NCI-H2171 treated with DMSO at 0.1 percent for 48 hours (cell line): Measurements from ENCODE around the gene HRG.
"Not testable (repeated sequence)": the region's sequence is repeated elsewhere in the genome, so short reads cannot be mapped to it uniquely, and the experiment has no call there.

Experiments
- DNase-seq: peaks from one replicate; lab custom pipeline; 2025; lab: John Stamatoyannopoulos, UW

Gene HRG

GRCh38 chr3:186682812-186683211 is 17.0 kb downstream of the HRG start:
- DNase-seq = no peak

- no peak for DNase-seq
These were observed 18.2 kb downstream of the HRG start for GRCh38 chr3:186683979-186684378.

- DNase-seq = not testable (repeated sequence)
These were observed 20.7 kb downstream of the HRG start for GRCh38 chr3:186686475-186686874.

GRCh38 chr3:186687120-186687651 is 21.4 kb downstream of the HRG start:
- no peak for DNase-seq

DNA sequence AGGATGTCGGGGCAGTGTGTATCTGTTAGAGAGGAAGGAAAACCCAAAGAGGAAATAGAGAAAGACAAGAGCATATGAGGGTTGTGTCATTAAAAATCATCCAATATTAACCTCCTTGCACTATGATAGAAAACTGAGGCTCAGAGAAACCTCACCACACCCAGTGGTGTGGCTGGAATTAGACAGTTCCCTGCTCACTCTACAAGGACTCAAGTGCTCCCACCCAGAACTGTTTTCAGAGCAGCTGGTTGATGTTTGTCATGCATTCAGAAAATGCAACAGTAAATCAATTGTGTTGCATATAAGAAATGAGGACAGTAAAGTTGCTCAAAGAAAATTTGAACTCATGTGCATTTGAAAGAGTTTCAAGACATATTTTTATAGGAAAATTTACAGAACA is 24.5 kb downstream of the HRG start:
- DNase-seq = not testable (repeated sequence)

GRCh38 chr3:186691676-186692075 is 25.9 kb downstream of the HRG start:
- DNase-seq = no peak

DNA sequence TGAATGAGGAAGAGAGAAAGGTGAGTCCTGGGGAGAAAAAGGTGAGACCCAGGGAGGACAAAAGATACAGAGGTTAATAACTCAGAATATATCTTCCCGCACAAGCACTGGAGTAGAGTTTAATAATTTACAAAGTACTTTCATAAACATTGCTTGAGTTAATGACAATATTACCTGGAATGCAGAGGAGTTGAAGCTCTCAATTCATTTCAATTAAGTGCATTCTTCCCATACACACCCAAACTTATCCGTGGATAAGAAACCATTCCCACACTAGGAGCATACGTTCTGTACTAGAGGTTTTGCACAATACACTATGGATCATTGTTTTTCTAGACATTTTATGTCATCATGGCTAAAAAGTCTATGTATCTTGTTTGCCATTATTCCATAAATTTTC is 28.0 kb downstream of the HRG start:
- no peak for DNase-seq

- DNase-seq = no peak
These were observed 28.6 kb downstream of the HRG start for GRCh38 chr3:186694288-186695032.

GRCh38 chr3:186696522-186696921 is 30.7 kb downstream of the HRG start:
- DNase-seq = no peak

DNA sequence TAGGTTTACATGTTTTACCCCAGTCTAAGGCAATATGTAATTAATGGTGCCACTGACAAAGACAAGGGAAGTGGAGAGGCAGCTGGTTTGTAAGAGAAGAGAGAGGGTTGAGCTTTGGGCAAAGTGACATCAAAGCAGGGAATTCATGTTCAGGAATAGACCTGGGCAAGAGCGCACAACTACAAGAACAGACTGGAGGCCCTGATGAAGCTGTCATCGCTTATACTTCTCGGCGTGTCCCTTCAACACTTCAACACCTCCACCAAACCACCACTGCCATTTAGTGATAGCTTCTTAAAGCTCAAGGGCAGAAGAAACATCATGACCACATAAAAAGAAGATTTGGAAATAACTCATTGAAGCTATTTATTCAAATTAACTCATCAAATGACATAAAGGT is 31.7 kb downstream of the HRG start:
- no peak for DNase-seq

DNA sequence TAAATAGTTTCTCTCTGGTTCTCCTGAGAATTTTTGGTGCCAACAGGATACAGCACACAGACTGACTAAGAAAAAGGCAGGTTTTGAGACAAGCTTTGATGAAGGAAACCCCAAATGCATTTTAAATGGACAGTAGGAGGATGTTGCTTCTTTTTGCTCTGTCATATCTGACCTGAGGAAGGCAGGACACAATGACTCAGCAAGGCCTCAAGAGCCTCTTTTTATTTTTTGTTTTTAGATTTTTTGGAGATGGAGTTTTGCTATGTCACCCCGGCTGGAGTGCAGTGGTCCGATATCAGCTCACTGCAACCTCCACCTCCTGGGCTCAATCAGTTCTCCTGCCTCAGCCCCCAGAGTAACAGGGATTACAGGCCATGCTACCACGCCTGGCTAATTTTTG is 34.5 kb downstream of the HRG start:
- no peak for DNase-seq

DNA sequence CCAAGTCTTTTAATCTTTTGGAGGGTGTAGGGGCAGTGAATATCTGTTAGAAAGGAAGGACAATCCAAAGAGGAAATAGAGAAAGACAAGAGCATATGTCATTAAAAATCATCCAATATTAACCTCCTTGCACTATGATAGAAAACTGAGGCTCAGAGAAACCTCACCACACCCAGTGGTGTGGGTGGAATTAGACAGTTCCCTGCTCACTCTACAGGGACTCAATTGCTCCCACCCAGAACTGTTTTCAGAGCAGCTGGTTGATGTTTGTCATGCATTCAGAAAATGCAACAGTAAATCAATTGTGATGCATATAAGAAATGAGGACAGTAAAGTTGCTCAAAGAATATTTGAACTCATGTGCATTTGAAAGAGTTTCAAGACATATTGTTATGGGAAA is 36.6 kb downstream of the HRG start:
- DNase-seq = not testable (repeated sequence)

- DNase-seq = no peak
These were observed 40.3 kb downstream of the HRG start for GRCh38 chr3:186705882-186706780.

DNA sequence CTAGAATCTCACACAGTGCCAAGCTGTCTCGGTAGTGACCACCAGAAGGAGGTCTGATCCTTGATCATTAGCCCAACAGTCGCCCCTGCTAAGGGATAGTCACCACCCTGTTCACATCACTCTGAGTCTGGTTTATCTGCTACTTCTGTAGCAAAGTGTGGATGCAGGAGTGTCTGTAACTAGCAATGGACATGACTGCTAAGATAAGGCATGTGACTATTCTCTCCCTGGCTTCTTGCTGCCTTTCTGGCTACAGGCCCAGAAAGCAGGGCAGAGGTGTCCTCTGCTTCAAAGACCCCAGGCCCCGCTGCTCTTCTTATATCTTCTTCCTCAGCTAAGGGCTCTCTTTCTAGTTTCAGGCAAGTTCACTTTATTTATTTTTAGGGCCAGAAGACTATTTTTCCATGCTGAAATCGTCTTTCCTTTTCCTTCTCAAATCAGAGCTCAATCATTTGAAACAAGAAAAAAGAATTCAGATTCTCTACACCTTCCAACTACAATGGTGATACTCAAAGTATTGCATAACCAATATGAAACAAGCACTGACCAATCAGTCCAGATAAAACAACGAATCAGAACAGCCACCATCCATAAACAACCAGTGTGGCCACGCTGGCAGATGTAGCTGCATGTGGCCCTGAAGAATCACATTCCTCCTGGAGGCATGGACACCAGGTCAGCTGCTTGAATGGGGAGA is 43.3 kb downstream of the HRG start:
- DNase-seq = no peak

GRCh38 chr3:186710694-186711093 is 44.9 kb downstream of the HRG start:
- DNase-seq = not testable (repeated sequence)

DNA sequence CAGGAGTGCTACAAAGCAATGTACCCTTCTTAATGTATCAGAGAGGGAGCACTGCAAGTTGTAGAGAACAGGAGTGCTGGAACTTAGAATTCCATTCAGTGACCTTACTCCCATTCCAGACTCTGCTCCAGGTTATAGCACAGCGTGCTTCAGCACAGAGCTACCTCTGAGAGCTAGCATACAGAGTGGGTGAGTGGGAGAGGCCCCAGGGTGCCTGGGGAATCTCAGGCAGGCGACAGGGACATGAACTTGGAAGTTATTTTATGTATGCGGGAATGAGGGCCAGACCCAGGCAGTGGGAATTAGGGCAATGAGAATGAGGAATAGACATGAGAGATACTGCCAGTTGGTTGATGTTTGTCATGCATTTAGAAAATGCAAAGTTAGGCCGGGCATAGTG is 47.7 kb downstream of the HRG start:
- no peak for DNase-seq

DNA sequence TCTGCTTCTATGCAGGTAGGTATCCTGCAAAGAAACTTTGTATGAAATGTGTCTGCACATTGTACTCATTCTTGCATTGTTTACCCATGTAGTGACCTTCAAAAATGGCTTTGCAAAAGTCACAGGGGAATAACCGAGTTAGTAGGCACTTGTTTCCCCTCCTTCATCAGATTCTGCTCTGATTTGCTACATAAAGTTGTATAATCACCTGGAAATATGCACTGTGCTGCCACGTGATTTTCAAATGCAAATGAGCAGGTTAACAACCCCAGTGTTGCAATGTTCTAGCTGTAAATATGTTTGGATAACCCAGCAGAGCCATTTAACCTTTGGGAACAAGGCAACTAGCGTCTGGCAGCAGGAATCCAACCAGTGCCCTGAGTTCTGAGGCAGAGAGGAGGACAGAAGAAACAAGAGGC is 51.2 kb downstream of the HRG start, which contains the start of gene KNG1:
Gene KNG1 (plus strand): TSS at position 321 of the 419 bp plus-strand sequence. CDS start 184 bp downstream, outside the sequence.
- DNase-seq = no peak

DNA sequence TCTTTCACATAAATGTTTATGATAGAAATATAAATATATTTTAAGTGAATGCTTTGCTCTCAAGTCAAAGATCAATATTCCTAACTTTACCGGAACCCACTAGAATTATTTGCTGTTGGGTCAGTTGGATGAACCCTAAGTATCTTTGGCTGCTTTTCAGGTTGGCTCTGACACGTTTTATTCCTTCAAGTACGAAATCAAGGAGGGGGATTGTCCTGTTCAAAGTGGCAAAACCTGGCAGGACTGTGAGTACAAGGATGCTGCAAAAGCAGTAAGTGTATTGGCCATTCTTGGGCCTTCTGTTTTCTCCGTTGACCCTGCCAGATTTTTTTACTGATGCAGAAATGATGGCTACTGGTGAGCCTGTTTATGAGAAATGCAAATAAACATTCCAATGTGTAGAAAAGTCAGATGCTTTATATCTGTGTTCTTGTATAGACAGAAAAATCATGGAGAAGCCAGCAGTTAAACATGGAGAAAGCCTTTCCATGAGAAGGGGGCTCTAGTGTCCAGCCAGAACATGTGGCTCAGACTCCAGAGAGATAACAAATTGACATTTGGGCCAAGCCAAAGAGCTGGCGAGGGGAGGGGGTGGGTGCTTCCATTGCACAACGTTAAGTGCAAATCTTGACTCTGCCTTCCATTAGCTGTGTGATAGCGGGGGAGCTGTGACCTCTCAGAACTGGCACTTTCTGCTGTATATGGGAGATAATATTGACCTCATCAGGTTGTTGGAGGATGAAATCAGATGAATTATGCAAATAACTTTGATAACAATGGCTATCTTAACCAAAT is 54.3 kb downstream of the HRG start:
- no peak for DNase-seq

DNA sequence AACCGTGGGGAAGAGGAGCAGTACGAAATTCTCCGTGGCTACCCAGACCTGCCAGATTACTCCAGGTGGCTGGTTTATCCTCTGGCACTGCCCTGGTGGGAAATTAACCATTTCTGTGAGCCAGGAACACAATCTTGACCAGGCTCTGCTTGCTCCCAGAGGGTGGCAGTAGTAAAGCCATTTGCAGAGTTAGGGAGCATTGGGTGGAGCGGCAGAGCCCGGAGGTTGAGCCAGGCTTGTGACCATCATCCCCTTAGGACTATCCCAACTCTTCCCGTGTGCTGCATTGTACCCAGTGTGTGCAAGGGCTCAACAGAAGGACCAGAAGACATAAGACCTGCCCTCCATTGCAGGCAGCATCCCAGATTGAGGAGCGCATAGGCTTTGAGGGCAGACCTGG is 56.6 kb downstream of the HRG start:
- DNase-seq = no peak

GRCh38 chr3:186724911-186725310 is 59.1 kb downstream of the HRG start:
- DNase-seq = no peak
